Stimulated activated memory B cell treated with anti-CD40 and anti-IgM and Interleukin-4, amounts not matched to agents 10 μg/mL and 1 μg/mL and 100 μg/mL, for 72 hours (primary cell): ENCODE measurements around the gene FOXP2.
"Not testable (repeated sequence)": the region's sequence is repeated elsewhere in the genome, so short reads cannot be mapped to it uniquely, and the experiment has no call there.

Experiments
- ATAC-seq: fragments of 150-1000 bp; cut with Tn5 transposase; 2 replicates; pipeline ENCODE4 v1.10.0; 2021
- H3K27ac Mint-ChIP-seq: one replicate; pipeline ENCODE4 v1.8.0; 2022; ENCODE audit warnings: mild to moderate bottlenecking, mixed read lengths
- H3K27me3 Mint-ChIP-seq: one replicate; pipeline ENCODE4 v1.8.0; 2022; ENCODE audit warnings: mixed read lengths
- H3K36me3 Mint-ChIP-seq: one replicate; pipeline ENCODE4 v1.8.0; 2022; ENCODE audit warnings: mixed read lengths
- H3K4me1 Mint-ChIP-seq: one replicate; pipeline ENCODE4 v1.8.0; 2022; ENCODE audit warnings: mixed read lengths
- H3K4me3 Mint-ChIP-seq: one replicate; pipeline ENCODE4 v1.8.0; 2022; ENCODE audit warnings: mild to moderate bottlenecking, moderate library complexity, mixed read lengths
- H3K9me3 Mint-ChIP-seq: one replicate; pipeline ENCODE4 v1.8.0; 2022; ENCODE audit warnings: mixed read lengths

Gene FOXP2

DNA sequence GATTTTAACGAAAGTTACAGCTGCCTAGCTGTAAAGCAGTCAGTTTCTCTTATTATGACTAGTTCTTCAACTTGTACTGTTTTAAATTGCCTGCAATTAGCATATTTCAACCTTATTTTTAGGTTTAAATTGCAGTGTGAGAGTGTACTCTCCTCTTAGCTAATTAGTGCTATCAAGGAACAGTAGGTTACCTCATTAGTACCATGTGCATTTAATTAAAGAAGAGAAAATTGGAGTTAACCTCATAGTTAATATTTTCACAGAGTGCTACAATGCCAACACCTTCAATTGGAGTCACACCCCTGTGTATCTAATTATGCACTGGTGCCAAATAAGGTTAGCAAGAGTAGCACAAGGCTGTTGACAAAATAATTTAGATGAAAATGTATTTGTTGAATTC is 154.6 kb downstream of the FOXP2 start:
- no peaks in the 10 kb centered on the region for H3K9me3 Mint-ChIP-seq
- H3K27me3 Mint-ChIP-seq: no peaks in the 10 kb centered on the region
- no peaks in the 10 kb centered on the region for H3K36me3 Mint-ChIP-seq
- ATAC-seq: no peak
- no peak overlapping the region for H3K27ac Mint-ChIP-seq
- H3K4me3 Mint-ChIP-seq: no peak overlapping the region
- no peaks in the 10 kb centered on the region for H3K4me1 Mint-ChIP-seq

DNA sequence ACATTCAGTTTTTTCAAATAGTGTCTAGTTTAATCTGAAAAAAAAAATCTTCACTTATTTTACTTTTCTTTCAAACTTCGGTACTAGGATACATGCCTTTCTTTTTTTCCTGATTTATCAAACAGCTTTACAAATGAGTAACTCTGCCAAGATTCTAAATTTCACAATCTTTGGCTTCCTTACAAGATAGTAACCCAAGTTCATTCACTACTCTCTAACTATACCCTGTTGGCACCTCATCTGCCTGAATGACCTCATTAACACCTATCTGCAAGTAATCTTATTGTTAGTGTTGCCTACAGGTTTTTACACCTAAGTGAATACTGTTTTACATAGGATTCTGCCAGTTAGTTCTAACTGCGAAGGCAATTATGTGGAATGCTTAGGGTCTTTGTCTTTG is 159.8 kb downstream of the FOXP2 start:
- Mint-ChIP-seq H3K9me3 (no peaks in the 10 kb centered on the region), H3K4me1 (no peaks in the 10 kb centered on the region), H3K36me3 (no peaks in the 10 kb centered on the region)

DNA sequence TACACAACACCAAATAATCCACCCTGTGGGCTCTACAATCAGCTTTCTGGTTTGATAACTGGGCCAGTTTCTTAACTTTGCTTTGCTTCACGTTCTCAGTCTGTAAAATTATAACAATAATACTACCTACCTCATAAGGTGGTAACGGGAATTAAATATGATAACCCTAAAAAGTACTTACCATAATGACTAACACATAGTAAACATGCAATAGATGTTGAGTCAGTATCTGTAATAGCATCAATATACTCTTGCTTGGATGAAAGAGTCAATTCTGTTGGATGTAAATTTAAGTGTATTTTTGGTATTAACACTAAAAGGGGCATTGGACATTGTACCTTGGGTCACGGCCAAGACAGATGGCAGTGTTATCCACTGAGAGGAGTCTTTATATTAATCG is 160.5 kb downstream of the FOXP2 start:
- Mint-ChIP-seq H3K9me3 (no peaks in the 10 kb centered on the region), H3K27ac (no peak overlapping the region), H3K4me3 (no peak overlapping the region), H3K36me3 (no peaks in the 10 kb centered on the region), H3K4me1 (no peaks in the 10 kb centered on the region), H3K27me3 (no peaks in the 10 kb centered on the region)
- ATAC-seq: no peak

More for the DNA sequence above, 159.8 kb downstream of the FOXP2 start:
- H3K4me3 Mint-ChIP-seq: no peak overlapping the region
- no peak for ATAC-seq
- H3K27ac Mint-ChIP-seq: no peak overlapping the region
- H3K27me3 Mint-ChIP-seq: no peaks in the 10 kb centered on the region

DNA sequence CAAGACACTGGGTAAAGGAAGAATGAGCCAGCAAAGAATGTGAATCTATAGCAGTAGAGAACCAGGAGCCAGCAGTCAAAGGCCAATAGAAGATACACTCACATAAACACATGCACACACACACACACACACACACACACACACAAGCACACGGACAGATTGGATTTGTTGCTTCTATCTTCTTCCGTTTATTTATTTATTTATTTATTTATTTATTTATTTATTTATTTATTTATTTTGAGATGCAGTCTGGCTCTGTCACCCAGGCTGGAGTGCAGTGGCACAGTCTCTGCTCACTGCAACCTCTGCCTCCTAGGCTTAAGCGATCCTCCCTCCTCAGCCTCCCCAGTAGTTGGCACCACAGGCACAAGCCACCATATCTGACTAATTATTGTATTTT is 166.3 kb downstream of the FOXP2 start:
- H3K36me3 Mint-ChIP-seq, H3K9me3 Mint-ChIP-seq, H3K27ac Mint-ChIP-seq, H3K4me3 Mint-ChIP-seq, ATAC-seq, H3K27me3 Mint-ChIP-seq, H3K4me1 Mint-ChIP-seq: not testable (repeated sequence)

DNA sequence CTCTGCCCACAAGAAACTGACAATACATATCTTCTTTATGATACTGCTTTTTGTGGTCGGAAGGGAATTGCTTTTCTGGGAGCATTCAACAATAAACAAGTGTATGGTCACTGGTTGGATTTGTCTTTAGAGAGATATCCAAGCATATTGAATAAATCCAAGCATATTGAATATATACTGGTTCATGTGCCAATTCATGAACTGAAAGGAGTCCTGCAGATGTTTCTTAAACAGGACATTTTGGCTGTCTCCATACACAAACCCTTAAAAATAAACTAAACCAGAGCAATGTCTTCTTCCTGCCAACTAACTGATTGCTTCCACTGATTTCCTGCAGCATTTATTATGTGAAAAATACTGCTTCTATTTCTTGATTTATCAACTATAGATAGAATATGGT is 173.9 kb downstream of the FOXP2 start:
- Mint-ChIP-seq H3K4me1 (no peaks in the 10 kb centered on the region), H3K9me3 (no peaks in the 10 kb centered on the region)

DNA sequence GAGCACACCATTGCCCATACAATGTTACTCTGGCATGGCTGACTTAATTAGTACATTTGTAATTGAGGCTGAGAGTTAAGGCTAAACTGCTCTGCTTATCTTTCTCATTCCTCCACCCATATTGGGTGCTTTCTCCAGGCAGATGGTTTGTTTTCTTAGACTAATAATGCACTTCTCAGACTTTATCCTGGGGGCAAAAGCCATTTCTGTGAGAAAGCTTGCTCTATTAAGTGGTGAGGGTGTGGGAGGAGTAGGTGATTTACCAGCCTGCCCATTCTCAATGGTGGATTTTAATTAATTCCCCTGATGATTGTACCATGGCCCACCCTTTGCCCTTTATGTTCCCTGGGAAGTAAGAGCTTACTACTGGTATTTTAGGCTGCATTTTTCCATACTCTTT is 174.8 kb downstream of the FOXP2 start:
- H3K9me3 Mint-ChIP-seq: no peaks in the 10 kb centered on the region
- no peak overlapping the region for H3K4me3 Mint-ChIP-seq
- H3K4me1 Mint-ChIP-seq: no peaks in the 10 kb centered on the region
- H3K36me3 Mint-ChIP-seq: no peaks in the 10 kb centered on the region
- H3K27me3 Mint-ChIP-seq: no peaks in the 10 kb centered on the region
- no peak overlapping the region for H3K27ac Mint-ChIP-seq
- ATAC-seq: no peak

More for the DNA sequence above, 173.9 kb downstream of the FOXP2 start:
- Mint-ChIP-seq H3K27me3 (no peaks in the 10 kb centered on the region), H3K27ac (no peak overlapping the region), H3K36me3 (no peaks in the 10 kb centered on the region), H3K4me3 (no peak overlapping the region)
- ATAC-seq: no peak

DNA sequence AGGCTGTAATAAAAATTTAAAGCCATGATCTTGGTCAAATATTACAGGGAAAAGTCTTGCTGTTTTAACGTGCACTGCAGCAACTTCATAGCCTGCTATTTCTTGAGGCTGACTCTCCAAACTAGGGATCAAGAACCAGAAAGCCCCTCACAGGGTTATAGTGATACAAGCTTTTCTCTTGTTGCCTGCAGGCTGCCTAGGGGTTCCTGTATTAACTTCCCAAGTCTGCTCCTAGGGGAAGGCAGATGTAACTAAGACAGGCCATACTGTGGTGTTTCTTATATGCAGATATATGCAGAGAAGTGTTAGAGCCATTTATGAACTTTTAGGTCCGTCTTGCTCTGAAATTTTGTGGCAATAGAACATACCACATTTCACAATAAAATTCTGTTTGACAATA is 175.7 kb downstream of the FOXP2 start:
- no peak overlapping the region for H3K27ac Mint-ChIP-seq
- H3K4me1 Mint-ChIP-seq: no peaks in the 10 kb centered on the region
- H3K4me3 Mint-ChIP-seq: no peak overlapping the region
- H3K36me3 Mint-ChIP-seq: no peaks in the 10 kb centered on the region
- ATAC-seq: no peak
- no peaks in the 10 kb centered on the region for H3K27me3 Mint-ChIP-seq
- H3K9me3 Mint-ChIP-seq: no peaks in the 10 kb centered on the region

DNA sequence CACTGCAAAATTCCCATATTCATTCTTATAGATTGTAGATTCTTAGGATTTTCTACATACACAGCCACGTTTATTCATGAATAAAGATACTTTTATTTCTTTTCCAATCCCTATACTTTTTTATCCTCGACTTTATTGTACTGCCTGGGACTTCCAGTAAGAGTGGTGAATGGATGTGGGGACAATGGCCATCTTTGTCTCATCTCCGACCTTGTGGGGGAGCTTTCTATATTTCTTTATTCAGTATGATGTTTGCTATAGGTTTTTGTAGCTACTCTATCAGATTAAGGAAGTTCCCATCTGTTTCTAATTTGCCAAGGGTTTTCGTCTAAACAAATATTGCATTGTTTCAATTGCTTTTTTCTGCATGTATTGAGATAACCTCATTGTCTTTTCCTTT is 184.3 kb downstream of the FOXP2 start:
- H3K27ac Mint-ChIP-seq: no peak overlapping the region
- H3K4me1 Mint-ChIP-seq: no peaks in the 10 kb centered on the region
- no peaks in the 10 kb centered on the region for H3K27me3 Mint-ChIP-seq
- H3K4me3 Mint-ChIP-seq: no peak overlapping the region
- no peak for ATAC-seq
- H3K9me3 Mint-ChIP-seq: no peaks in the 10 kb centered on the region
- H3K36me3 Mint-ChIP-seq: no peaks in the 10 kb centered on the region

DNA sequence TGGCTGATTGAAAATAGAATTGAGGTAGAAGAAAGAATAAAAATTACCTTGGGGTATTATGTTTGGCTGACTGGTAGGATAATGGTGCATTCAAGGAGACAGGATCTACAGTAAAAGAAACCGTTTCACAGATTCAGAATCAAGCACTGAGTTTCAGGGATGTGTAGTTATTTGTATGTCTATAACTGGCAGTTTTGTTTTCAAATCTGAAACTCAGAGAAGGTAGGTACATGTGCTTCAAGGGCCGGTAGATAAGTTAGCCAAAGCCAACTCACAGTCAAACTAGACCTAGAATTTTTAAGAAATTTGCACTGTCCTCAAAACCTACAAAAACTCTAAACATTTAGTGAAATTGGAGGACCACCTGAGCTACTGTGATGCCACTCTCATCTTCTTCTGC is 191.5 kb downstream of the FOXP2 start:
- Mint-ChIP-seq H3K4me3 (no peak overlapping the region), H3K27ac (no peak overlapping the region), H3K4me1 (no peaks in the 10 kb centered on the region), H3K36me3 (no peaks in the 10 kb centered on the region), H3K27me3 (no peaks in the 10 kb centered on the region), H3K9me3 (no peaks in the 10 kb centered on the region)
- no peak for ATAC-seq

DNA sequence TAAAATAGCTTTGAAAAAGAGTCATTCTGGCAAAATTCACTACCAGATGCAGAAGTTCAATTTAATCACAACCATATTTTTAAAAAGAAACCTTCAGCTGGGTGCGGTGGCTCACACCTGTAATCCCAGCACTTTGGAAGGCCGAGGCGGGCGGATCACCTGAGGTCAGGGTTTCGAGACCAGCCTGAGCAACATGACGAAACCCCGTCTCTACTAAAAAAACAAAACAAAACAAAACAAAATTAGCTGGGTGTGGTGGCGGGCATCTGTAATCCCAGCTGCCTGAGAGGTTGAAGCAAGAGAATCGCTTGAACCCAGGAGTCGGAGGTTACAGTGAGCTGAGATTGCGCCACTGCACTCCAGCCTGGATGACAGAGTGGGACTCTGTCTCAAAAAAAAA is 194.2 kb downstream of the FOXP2 start:
- not testable (repeated sequence) for H3K9me3 Mint-ChIP-seq, H3K27me3 Mint-ChIP-seq, H3K36me3 Mint-ChIP-seq, H3K4me1 Mint-ChIP-seq, H3K27ac Mint-ChIP-seq, ATAC-seq, H3K4me3 Mint-ChIP-seq

DNA sequence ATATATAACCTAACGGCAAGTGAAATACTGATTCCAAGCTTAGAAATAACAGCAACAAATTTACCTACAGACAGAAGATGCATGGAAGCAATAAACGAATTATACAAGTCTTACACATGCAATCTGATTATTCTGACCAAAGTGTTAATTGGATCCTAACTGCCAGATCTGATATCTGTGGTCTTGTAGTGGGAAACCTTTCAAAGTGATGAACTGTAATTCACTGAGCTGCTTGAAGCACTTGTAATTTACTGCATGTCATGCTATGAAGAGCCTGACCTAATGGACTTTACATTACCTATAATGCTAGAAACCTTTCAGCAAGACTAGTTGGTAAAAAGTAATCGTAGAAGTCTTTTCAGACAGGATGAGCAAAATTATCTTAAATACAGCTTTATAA is 205.6 kb downstream of the FOXP2 start:
- Mint-ChIP-seq H3K9me3 (peaks cover 3% of the 10 kb centered on the region), H3K4me3 (no peak overlapping the region), H3K27me3 (no peaks in the 10 kb centered on the region), H3K4me1 (no peaks in the 10 kb centered on the region), H3K27ac (no peak overlapping the region), H3K36me3 (no peaks in the 10 kb centered on the region)
- ATAC-seq: no peak

DNA sequence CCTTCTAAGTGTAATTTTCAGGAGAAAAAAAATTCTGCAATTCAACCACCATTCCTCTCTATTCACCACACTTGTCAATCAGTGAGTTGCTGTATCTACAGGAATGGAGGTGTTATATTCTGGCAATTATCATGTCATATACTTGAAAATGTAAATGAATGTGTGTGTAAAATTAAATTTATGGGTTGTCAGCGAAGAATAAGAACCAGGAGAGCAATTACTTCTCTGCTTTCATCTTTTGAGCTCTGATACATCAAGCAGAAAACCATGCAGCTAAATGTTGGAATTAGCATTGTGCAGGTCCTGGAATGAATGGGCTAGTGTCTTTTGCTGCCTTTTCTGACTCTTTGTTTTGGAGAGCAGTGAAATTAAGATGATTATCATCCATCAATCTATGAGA is 207.6 kb downstream of the FOXP2 start:
- Mint-ChIP-seq H3K4me1 (no peaks in the 10 kb centered on the region), H3K4me3 (no peak overlapping the region), H3K27me3 (no peaks in the 10 kb centered on the region), H3K27ac (no peak overlapping the region), H3K36me3 (no peaks in the 10 kb centered on the region), H3K9me3 (peaks cover 1% of the 10 kb centered on the region)
- no peak for ATAC-seq

DNA sequence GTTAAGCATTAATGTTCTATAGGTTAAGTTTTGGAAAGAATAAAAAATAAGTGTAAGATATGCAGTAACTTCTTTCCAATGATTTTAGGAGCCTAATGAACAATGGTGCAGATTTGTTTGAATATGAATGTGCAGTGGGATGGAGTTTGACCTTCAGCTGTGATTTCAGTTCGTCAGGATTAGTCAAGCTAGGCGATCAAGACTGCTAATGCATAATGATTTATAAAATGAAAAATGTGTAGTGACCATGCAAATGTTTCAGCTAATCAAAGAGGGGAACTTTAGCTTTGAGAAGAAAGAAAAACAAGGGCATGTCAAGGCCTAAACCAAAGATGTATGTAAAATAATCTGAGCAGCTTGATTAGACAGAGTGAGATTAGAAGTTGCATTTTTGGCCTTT is 208.5 kb downstream of the FOXP2 start:
- Mint-ChIP-seq H3K4me3 (no peak overlapping the region), H3K27me3 (no peaks in the 10 kb centered on the region), H3K4me1 (no peaks in the 10 kb centered on the region), H3K9me3 (no peaks in the 10 kb centered on the region), H3K36me3 (no peaks in the 10 kb centered on the region), H3K27ac (no peak overlapping the region)
- ATAC-seq: no peak

DNA sequence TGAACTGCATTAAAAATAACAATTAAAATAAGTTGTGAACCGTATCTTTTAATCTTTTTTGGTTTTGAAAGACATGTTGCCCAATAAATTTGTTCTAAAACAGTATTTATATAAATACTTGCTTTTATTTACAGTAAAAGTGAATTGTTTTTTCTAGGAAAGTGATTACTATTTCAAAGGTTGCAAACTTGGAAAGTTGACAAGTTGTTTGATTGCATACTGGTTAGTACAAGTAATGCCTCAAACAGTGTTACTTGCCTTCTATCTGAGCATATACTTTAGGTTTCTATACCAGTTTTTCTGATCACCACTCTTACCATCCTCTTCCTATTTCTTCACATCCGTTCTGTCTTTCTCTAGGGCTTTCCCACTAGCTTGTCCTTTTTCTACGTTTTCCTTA is 212.6 kb downstream of the FOXP2 start:
- no peaks in the 10 kb centered on the region for H3K9me3 Mint-ChIP-seq
- no peak for ATAC-seq
- H3K4me1 Mint-ChIP-seq: no peaks in the 10 kb centered on the region
- no peaks in the 10 kb centered on the region for H3K36me3 Mint-ChIP-seq
- no peaks in the 10 kb centered on the region for H3K27me3 Mint-ChIP-seq
- no peak overlapping the region for H3K4me3 Mint-ChIP-seq
- H3K27ac Mint-ChIP-seq: no peak overlapping the region

DNA sequence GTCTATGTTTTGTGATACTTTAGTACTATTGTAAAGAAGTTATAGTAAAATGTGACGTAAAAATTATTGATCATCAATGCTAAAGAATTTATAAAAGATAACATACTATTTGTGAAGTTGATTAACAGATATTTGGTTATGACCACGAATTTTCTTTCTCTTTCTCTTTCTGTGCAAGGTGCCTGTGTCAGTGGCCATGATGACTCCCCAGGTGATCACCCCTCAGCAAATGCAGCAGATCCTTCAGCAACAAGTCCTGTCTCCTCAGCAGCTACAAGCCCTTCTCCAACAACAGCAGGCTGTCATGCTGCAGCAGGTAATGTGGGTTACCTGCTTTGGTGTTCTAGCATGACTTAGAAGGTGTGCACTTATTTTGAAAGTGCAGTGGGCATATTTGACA is 213.7 kb downstream of the FOXP2 start:
- Mint-ChIP-seq H3K4me1 (no peaks in the 10 kb centered on the region), H3K4me3 (no peak overlapping the region), H3K27ac (no peak overlapping the region), H3K27me3 (no peaks in the 10 kb centered on the region), H3K9me3 (no peaks in the 10 kb centered on the region), H3K36me3 (no peaks in the 10 kb centered on the region)
- ATAC-seq: no peak

DNA sequence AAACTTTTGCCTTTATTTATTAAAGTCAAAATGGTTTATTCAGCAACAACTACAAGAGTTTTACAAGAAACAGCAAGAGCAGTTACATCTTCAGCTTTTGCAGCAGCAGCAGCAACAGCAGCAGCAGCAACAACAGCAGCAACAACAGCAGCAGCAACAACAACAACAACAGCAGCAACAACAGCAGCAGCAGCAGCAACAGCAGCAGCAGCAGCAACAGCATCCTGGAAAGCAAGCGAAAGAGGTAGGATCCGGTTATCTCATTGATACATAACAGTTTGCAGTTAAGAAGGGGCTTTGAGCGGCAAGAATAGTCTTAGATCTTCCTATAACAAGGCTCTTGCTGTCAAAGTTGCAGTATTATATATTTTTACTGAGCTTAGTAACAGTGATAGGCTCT is 215.1 kb downstream of the FOXP2 start:
- no peak overlapping the region for H3K27ac Mint-ChIP-seq
- H3K4me3 Mint-ChIP-seq: no peak overlapping the region
- no peaks in the 10 kb centered on the region for H3K4me1 Mint-ChIP-seq
- no peaks in the 10 kb centered on the region for H3K36me3 Mint-ChIP-seq
- no peaks in the 10 kb centered on the region for H3K27me3 Mint-ChIP-seq
- no peak for ATAC-seq
- no peaks in the 10 kb centered on the region for H3K9me3 Mint-ChIP-seq

DNA sequence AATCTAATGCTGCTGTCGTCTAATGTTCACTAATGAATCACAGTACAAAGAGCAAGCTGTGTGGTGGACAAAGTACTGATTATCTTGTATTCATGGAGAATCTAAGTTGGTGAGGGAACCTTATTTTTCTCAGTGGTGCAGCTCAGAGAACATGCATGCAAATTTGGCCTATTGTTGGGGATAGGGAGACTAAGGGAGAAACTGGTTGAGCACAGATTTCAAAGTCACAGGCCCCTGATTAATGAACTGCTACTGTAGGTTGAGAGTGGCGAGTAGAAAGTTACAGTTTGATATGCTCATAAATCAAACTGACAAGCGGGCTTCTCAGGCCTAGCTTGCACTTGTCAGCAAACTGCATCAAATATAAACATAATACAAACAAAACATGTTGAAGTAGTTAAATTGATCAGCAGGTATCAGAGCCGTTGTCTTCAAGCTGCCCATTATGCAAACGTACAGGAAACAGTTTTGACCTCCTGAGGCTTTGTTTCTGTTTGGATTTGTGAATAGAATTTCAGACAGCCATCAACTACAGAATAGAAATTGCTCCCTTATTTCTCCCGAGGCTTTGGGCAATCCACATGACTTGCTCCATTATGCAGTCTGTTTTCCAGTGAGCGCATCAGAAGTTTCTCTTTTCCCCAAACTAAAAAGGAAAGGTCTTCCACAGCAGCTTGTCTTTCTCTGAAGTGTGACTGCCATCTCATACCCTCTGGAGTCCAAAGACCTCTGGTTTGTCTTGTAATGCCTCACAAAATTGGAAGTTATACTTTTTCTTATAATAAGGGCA is 215.8 kb downstream of the FOXP2 start:
- no peak overlapping the region for H3K27ac Mint-ChIP-seq
- H3K36me3 Mint-ChIP-seq: no peaks in the 10 kb centered on the region
- H3K9me3 Mint-ChIP-seq: no peaks in the 10 kb centered on the region
- H3K4me3 Mint-ChIP-seq: no peak overlapping the region
- ATAC-seq: peak; percentile 39
- no peaks in the 10 kb centered on the region for H3K4me1 Mint-ChIP-seq
- no peaks in the 10 kb centered on the region for H3K27me3 Mint-ChIP-seq
